ENCODE measurements around the gene ZNF674.
"Not testable (repeated sequence)": the region's sequence is repeated elsewhere in the genome, so short reads cannot be mapped to it uniquely, and the experiment has no call there.

ZNF674 gene

GRCh38 chrX:46461660-46462191, 83.5 kb downstream of the ZNF674 start:
- no peak for DNase-seq

- DNase-seq, result not testable (repeated sequence)
Observed at GRCh38 chrX:46460801-46461659, 84.2 kb downstream of the ZNF674 start.

GRCh38 chrX:46459603-46460002, 85.6 kb downstream of the ZNF674 start:
- no peak for DNase-seq

- DNase-seq, result no peak
Observed at GRCh38 chrX:46456125-46456922, 88.9 kb downstream of the ZNF674 start.

All from stimulated activated CD4-positive, alpha-beta T cell treated with anti-CD3 and anti-CD28 coated beads, Interleukin-12 subunit alpha, Interleukin-12 subunit beta, amount 100 ng/mL, for 4 hours (primary cell).